Calu3 (cell line): ENCODE data around the gene GNPTG. TPM values are rescaled to one million over a fixed set of nuclear protein-coding genes. Genes with fewer than 3 reads are reported as not detected.

Experiments used
- BruUV-seq: library from RNA; stranded (reverse); fragments of 400-500 nt; replicated peaks from 2 replicates; lab custom pipeline; 2021; lab: Mats Ljungman, UMichigan
- CTCF ChIA-PET: fragments of 300-600 bp; sonication (Branson Sonifier 250); formaldehyde crosslinking; loops from one replicate; lab custom pipeline; 2022; ENCODE audit warnings: antibody characterized with exemption; lab: Charles Lee
- DNase-seq: peaks from one replicate; pipeline ENCODE4 v3.0.0; 2022
- H3K27ac Mint-ChIP-seq: one replicate; pipeline ENCODE4 v1.8.0; 2022; ENCODE audit warnings: mixed read lengths; ENCODE audit not compliant: unreplicated experiment
- H3K27me3 Mint-ChIP-seq: one replicate; pipeline ENCODE4 v1.8.0; 2022; ENCODE audit warnings: mixed read lengths; ENCODE audit not compliant: unreplicated experiment
- H3K36me3 Mint-ChIP-seq: one replicate; pipeline ENCODE4 v1.8.0; 2022; ENCODE audit warnings: mild to moderate bottlenecking, moderate library complexity, mixed read lengths; ENCODE audit not compliant: insufficient read depth, unreplicated experiment
- H3K4me1 Mint-ChIP-seq: one replicate; pipeline ENCODE4 v1.8.0; 2022; ENCODE audit warnings: mild to moderate bottlenecking, low read depth, mixed read lengths; ENCODE audit not compliant: unreplicated experiment
- H3K4me3 Mint-ChIP-seq: one replicate; pipeline ENCODE4 v1.8.0; 2022; ENCODE audit warnings: mild to moderate bottlenecking, low read depth, moderate library complexity, mixed read lengths; ENCODE audit not compliant: unreplicated experiment
- H3K9me3 Mint-ChIP-seq: one replicate; pipeline ENCODE4 v1.8.0; 2022; ENCODE audit warnings: low read depth, mixed read lengths; ENCODE audit not compliant: unreplicated experiment
- CTCF ChIP-seq: fragments of 200-600 bp; IDR thresholded peaks from one replicate; pipeline ENCODE4 v1.8.0; 2022; ENCODE audit warnings: antibody characterized with exemption; ENCODE audit not compliant: unreplicated experiment
- intact Hi-C: fragments of 100-400 bp; cut with micrococcal nuclease; formaldehyde crosslinking; loops from one replicate; pipeline ENCODE4 v1.10.0; 2022; ENCODE audit not compliant: unreplicated experiment
- total RNA-seq: library from RNA; stranded (reverse); gene quantifications from 2 replicates; pipeline ENCODE4 v1.2.3, GENCODE V29; 2022

Gene GNPTG
- total RNA-seq, 1 experiment from 2014 or later, result 63.9 TPM

- no peaks in the 10 kb centered on the region for H3K27me3 Mint-ChIP-seq
- no peak overlapping the region for H3K27ac Mint-ChIP-seq
- no TSS peak for BruUV-seq
- H3K4me1 Mint-ChIP-seq, result no peaks in the 10 kb centered on the region
- H3K4me3 Mint-ChIP-seq, result no peak overlapping the region
- no peaks in the 10 kb centered on the region for H3K9me3 Mint-ChIP-seq
- intact Hi-C loops, result no loop called here
- CTCF ChIA-PET, result no interaction called here
- H3K36me3 Mint-ChIP-seq, result peaks cover 23% of the 10 kb centered on the region
- DNase-seq, result no peak
- TF ChIP-seq CTCF, result no peak
These were observed 46.0 kb downstream of the GNPTG start for GRCh38 chr16:1397779-1398178.

- no TSS peak for BruUV-seq
- Mint-ChIP-seq H3K36me3 (peaks cover 20% of the 10 kb centered on the region), H3K27me3 (no peaks in the 10 kb centered on the region), H3K9me3 (no peaks in the 10 kb centered on the region), H3K4me1 (no peaks in the 10 kb centered on the region), H3K4me3 (no peak overlapping the region), H3K27ac (no peak overlapping the region)
- intact Hi-C loops, result no loop called here
- no peak for DNase-seq
- TF ChIP-seq CTCF, result no peak
- CTCF ChIA-PET, result no interaction called here
These were observed 46.6 kb downstream of the GNPTG start for GRCh38 chr16:1398351-1398750.

GRCh38 chr16:1398826-1399581 lies 47.3 kb downstream of the GNPTG start:
- no peaks in the 10 kb centered on the region for H3K9me3 Mint-ChIP-seq
- H3K4me3 Mint-ChIP-seq, result no peak overlapping the region
- no peak for TF ChIP-seq CTCF
- H3K4me1 Mint-ChIP-seq, result no peaks in the 10 kb centered on the region
- BruUV-seq, result no TSS peak
- intact Hi-C loops, result no loop called here
- CTCF ChIA-PET, result no interaction called here
- H3K27me3 Mint-ChIP-seq, result no peaks in the 10 kb centered on the region
- H3K27ac Mint-ChIP-seq, result no peak overlapping the region
- peaks cover 20% of the 10 kb centered on the region for H3K36me3 Mint-ChIP-seq
- no peak for DNase-seq

GRCh38 chr16:1401061-1401757 lies 49.5 kb downstream of the GNPTG start:
- intact Hi-C loops, result no loop called here
- DNase-seq, result no peak
- Mint-ChIP-seq H3K27ac (no peak overlapping the region), H3K9me3 (no peaks in the 10 kb centered on the region), H3K36me3 (peaks cover 15% of the 10 kb centered on the region), H3K4me3 (no peak overlapping the region), H3K4me1 (no peaks in the 10 kb centered on the region), H3K27me3 (no peaks in the 10 kb centered on the region)
- CTCF ChIA-PET, result no interaction called here
- BruUV-seq, result no TSS peak
- no peak for TF ChIP-seq CTCF
